H9 (cell line): ENCODE data around the gene HNRNPH1. TPM values are rescaled to one million over a fixed set of nuclear protein-coding genes. Genes with fewer than 3 reads are reported as not detected.

Experiments used
- DNase-seq: peaks from one replicate; pipeline ENCODE4 v3.0.0-alpha.2; 2017
- H2AFZ ChIP-seq: one replicate; pipeline ENCODE4 v1.6.1; 2013; ENCODE audit warnings: mild to moderate bottlenecking, low read length, control low read depth, moderate library complexity
- H2AK5ac ChIP-seq: 2 replicates; pipeline ENCODE4 v1.6.1; 2013; ENCODE audit warnings: low read length, control low read depth, mixed read lengths; ENCODE audit not compliant: insufficient read length
- H2BK120ac ChIP-seq: one replicate; pipeline ENCODE4 v1.6.1; 2013; ENCODE audit warnings: low read depth, mild to moderate bottlenecking, low read length, control low read depth, inconsistent platforms; ENCODE audit not compliant: poor library complexity, severe bottlenecking
- H2BK12ac ChIP-seq: 2 replicates; pipeline ENCODE4 v1.6.1; 2013; ENCODE audit warnings: low read length, control low read depth, mixed read lengths, low read depth; ENCODE audit not compliant: insufficient read length
- H2BK15ac ChIP-seq: 2 replicates; pipeline ENCODE4 v1.6.1; 2013; ENCODE audit warnings: low read depth, low read length, control low read depth
- H2BK20ac ChIP-seq: one replicate; pipeline ENCODE4 v1.6.1; 2013; ENCODE audit warnings: low read depth, mild to moderate bottlenecking, low read length, control low read depth, inconsistent platforms; ENCODE audit not compliant: poor library complexity, severe bottlenecking
- H2BK5ac ChIP-seq: 2 replicates; pipeline ENCODE4 v1.6.1; 2013; ENCODE audit warnings: low read length, control low read depth, mixed read lengths; ENCODE audit not compliant: insufficient read length
- H3K14ac ChIP-seq: 2 replicates; pipeline ENCODE4 v1.6.1; 2013; ENCODE audit warnings: low read length, control low read depth; ENCODE audit not compliant: insufficient read depth
- H3K18ac ChIP-seq: 2 replicates; pipeline ENCODE4 v1.6.1; 2013; ENCODE audit warnings: low read depth, mild to moderate bottlenecking, mixed read lengths, low read length, control low read depth; ENCODE audit not compliant: insufficient read length
- H3K23ac ChIP-seq: 2 replicates; pipeline ENCODE4 v1.6.1; 2013; ENCODE audit warnings: low read length, control low read depth, mixed read lengths, low read depth; ENCODE audit not compliant: insufficient read length
- H3K23me2 ChIP-seq: 2 replicates; pipeline ENCODE4 v1.6.1; 2013; ENCODE audit warnings: low read depth, mild to moderate bottlenecking, mixed read lengths, low read length, control low read depth; ENCODE audit not compliant: insufficient read length, poor library complexity, severe bottlenecking
- H3K27ac ChIP-seq: 2 replicates; pipeline ENCODE4 v1.5.1; 2013; ENCODE audit warnings: low read length, control low read depth, mixed read lengths, low read depth; ENCODE audit not compliant: insufficient read length
- H3K27me3 ChIP-seq: 2 replicates; pipeline ENCODE4 v1.6.1; 2013; ENCODE audit warnings: low read length, control low read depth, inconsistent platforms; ENCODE audit not compliant: insufficient read depth
- H3K4ac ChIP-seq: 2 replicates; pipeline ENCODE4 v1.6.1; 2013; ENCODE audit warnings: low read depth, mild to moderate bottlenecking, control low read depth, inconsistent platforms, low read length, moderate library complexity
- H3K4me1 ChIP-seq: 2 replicates; pipeline ENCODE4 v1.6.1; 2013; ENCODE audit warnings: low read length, control low read depth, inconsistent platforms; ENCODE audit not compliant: insufficient read depth
- H3K4me2 ChIP-seq: 2 replicates; pipeline ENCODE4 v1.6.1; 2013; ENCODE audit warnings: low read length, control low read depth, mixed read lengths; ENCODE audit not compliant: insufficient read length, insufficient read depth
- H3K56ac ChIP-seq: 2 replicates; pipeline ENCODE4 v1.6.1; 2013; ENCODE audit warnings: low read depth, mild to moderate bottlenecking, mixed read lengths, low read length, control low read depth; ENCODE audit not compliant: insufficient read length
- H3K79me1 ChIP-seq: 2 replicates; pipeline ENCODE4 v1.6.1; 2013; ENCODE audit warnings: low read depth, mild to moderate bottlenecking, moderate library complexity, low read length, control low read depth, inconsistent platforms; ENCODE audit not compliant: insufficient read depth, poor library complexity, severe bottlenecking
- H3K79me2 ChIP-seq: 2 replicates; pipeline ENCODE4 v1.6.1; 2013; ENCODE audit warnings: low read length, control low read depth, inconsistent platforms; ENCODE audit not compliant: insufficient read depth
- H3K9ac ChIP-seq: 2 replicates; pipeline ENCODE4 v1.6.1; 2013; ENCODE audit warnings: low read length, control low read depth, mixed read lengths; ENCODE audit not compliant: insufficient read length; ENCODE audit errors: extremely low read depth
- H3K9me3 ChIP-seq: one replicate; pipeline ENCODE4 v1.6.1; 2013; ENCODE audit warnings: low read depth, low read length, inconsistent platforms; ENCODE audit not compliant: control insufficient read depth
- H3T11ph ChIP-seq: one replicate; pipeline ENCODE4 v1.6.1; 2013; ENCODE audit warnings: mild to moderate bottlenecking, low read length, control low read depth, inconsistent platforms
- H4K20me1 ChIP-seq: one replicate; pipeline ENCODE4 v1.6.1; 2013; ENCODE audit not compliant: control insufficient read depth, insufficient read length, insufficient read depth
- H4K5ac ChIP-seq: 2 replicates; pipeline ENCODE4 v1.6.1; 2013; ENCODE audit warnings: low read depth, mild to moderate bottlenecking, mixed read lengths, low read length, control low read depth; ENCODE audit not compliant: insufficient read length
- H4K8ac ChIP-seq: replicated peaks from 2 replicates; pipeline ENCODE4 v1.6.1; 2013; ENCODE audit warnings: low read length, control low read depth, mixed read lengths, low read depth; ENCODE audit not compliant: insufficient read length
- H4K91ac ChIP-seq: 2 replicates; pipeline ENCODE4 v1.6.1; 2013; ENCODE audit warnings: low read depth, mild to moderate bottlenecking, moderate library complexity, mixed read lengths, low read length, control low read depth; ENCODE audit not compliant: insufficient read length
- H3K27ac Mint-ChIP-seq, 3 experiments: 2 replicates in 2 of 3; 3 replicates in 1 of 3; pipeline ENCODE4 v1.8.0; 2020 to 2021; ENCODE audit warnings: mixed read lengths in 3 of 3, mild to moderate bottlenecking in 1 of 3, moderate library complexity in 1 of 3
- H3K27me3 Mint-ChIP-seq: 2 replicates; pipeline ENCODE4 v1.8.0; 2021; ENCODE audit warnings: low read depth, mild to moderate bottlenecking, moderate library complexity, mixed read lengths
- H3K36me3 Mint-ChIP-seq, 3 experiments: 2 replicates in 2 of 3; 3 replicates in 1 of 3; pipeline ENCODE4 v1.8.0; 2020 to 2021; ENCODE audit warnings: low read depth in 3 of 3, mixed read lengths in 3 of 3; ENCODE audit not compliant: insufficient read depth in 1 of 3
- H3K4me1 Mint-ChIP-seq, 2 experiments: 2 replicates each; pipeline ENCODE4 v1.8.0; 2020; ENCODE audit warnings: mixed read lengths in 2 of 2
- H3K4me3 Mint-ChIP-seq, 2 experiments: 2 replicates in 1 of 2; 3 replicates in 1 of 2; pipeline ENCODE4 v1.8.0; 2020 to 2021; ENCODE audit warnings: mild to moderate bottlenecking in 2 of 2, mixed read lengths in 2 of 2, moderate library complexity in 1 of 2
- H3K9me3 Mint-ChIP-seq, 2 experiments: 2 replicates in 1 of 2; 3 replicates in 1 of 2; pipeline ENCODE4 v1.8.0; 2020; ENCODE audit warnings: mild to moderate bottlenecking in 2 of 2, mixed read lengths in 2 of 2, moderate library complexity in 1 of 2
- WGBS: extraction: QIAGEN DNeasy Blood & Tissue Kit; methylation state at CpG from one replicate; pipeline ENCODE4 v1.1.7; 2013; ENCODE audit warnings: missing lambda C conversion rate, low lambda C conversion rate, mixed read lengths; ENCODE audit not compliant: insufficient read length; ENCODE audit errors: extremely low coverage; 5-methylcytosine and 5-hydroxymethylcytosine counted together
- total RNA-seq: library from RNA; stranded (reverse); gene quantifications from 2 replicates; pipeline ENCODE4 v1.2.1, GENCODE V29; 2021
- TF ChIP-seq, protein P1 (sequence below): fragments of 200-600 bp; sonication (generic); conservative IDR thresholded peaks from 3 replicates; pipeline ENCODE4 v1.8.0; 2021; ENCODE audit warnings: antibody characterized with exemption, mild to moderate bottlenecking

Gene HNRNPH1
- total RNA-seq, 1 experiment from 2014 or later, result 1,066 TPM

DNA sequence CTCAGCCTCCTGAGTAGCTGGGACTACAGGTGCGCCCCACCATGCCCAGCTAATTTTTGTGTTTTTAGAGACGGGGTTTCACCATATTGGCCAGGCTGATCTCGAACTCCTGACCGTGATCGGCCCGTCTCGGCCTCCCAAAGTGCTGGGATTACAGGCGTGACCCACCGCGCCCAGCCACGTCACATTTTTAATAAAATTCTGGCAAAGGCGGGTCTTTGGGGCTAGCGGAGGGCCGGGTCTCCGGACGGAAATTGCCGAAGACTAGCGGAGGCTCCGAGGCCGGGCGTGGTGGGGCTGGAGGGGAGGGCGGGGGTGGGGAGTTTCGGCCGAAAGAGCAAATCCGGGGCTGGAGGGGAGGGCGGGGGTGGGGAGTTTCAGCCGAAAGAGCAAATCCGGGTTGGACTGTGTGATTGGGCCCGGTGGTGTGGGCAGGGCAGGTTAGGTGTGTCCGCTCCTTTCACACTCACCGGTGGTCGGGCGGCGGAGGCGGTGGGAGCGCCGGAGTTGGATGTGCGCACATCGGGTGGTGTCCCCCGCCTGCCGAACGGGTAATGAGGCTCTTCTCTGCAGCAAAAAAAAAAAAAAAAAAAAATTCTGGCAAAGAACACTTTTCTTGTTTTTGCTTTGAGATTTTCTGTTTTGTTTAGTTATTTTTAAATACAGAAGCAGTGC lies 46.0 kb downstream of the HNRNPH1 start:
- Histone ChIP-seq H2BK20ac (no peak overlapping the region), H2BK12ac (no peak overlapping the region), H3K27me3 (no peaks in the 10 kb centered on the region), H4K8ac (no peak overlapping the region), H3K4me2 (no peak overlapping the region), H3K4ac (no peak overlapping the region), H3K4me1 (no peaks in the 10 kb centered on the region), H3K23me2 (no peaks in the 10 kb centered on the region), H2BK120ac (no peak overlapping the region), H4K20me1 (no peaks in the 10 kb centered on the region), H3K27ac (no peak overlapping the region), H2AFZ (no peak overlapping the region), H3K79me2 (no peaks in the 10 kb centered on the region), H3K9me3 (no peaks in the 10 kb centered on the region), H3K23ac (no peak overlapping the region), H2AK5ac (no peak overlapping the region), H3K56ac (no peak overlapping the region), H3K18ac (no peak overlapping the region), H3K79me1 (no peaks in the 10 kb centered on the region), H3K14ac (no peak overlapping the region), H2BK15ac (no peak overlapping the region), H3K9ac (no peak overlapping the region), H4K5ac (no peak overlapping the region), H4K91ac (no peak overlapping the region), H2BK5ac (no peak overlapping the region), H3T11ph (no peak overlapping the region)
- TF ChIP-seq, protein P1, sequence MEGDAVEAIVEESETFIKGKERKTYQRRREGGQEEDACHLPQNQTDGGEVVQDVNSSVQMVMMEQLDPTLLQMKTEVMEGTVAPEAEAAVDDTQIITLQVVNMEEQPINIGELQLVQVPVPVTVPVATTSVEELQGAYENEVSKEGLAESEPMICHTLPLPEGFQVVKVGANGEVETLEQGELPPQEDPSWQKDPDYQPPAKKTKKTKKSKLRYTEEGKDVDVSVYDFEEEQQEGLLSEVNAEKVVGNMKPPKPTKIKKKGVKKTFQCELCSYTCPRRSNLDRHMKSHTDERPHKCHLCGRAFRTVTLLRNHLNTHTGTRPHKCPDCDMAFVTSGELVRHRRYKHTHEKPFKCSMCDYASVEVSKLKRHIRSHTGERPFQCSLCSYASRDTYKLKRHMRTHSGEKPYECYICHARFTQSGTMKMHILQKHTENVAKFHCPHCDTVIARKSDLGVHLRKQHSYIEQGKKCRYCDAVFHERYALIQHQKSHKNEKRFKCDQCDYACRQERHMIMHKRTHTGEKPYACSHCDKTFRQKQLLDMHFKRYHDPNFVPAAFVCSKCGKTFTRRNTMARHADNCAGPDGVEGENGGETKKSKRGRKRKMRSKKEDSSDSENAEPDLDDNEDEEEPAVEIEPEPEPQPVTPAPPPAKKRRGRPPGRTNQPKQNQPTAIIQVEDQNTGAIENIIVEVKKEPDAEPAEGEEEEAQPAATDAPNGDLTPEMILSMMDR, result no peak
- H3K27ac Mint-ChIP-seq, result no peak overlapping the region
- no peak overlapping the region for H3K4me3 Mint-ChIP-seq
- WGBS, result no CpG with 5 or more reads among the region's 42 CpGs
- DNase-seq, result no peak
- no peaks in the 10 kb centered on the region for H3K27me3 Mint-ChIP-seq
- no peaks in the 10 kb centered on the region for H3K9me3 Mint-ChIP-seq
- no peaks in the 10 kb centered on the region for H3K4me1 Mint-ChIP-seq
- H3K36me3 Mint-ChIP-seq, result peaks cover 31 to 77% (median 73%) of the 10 kb centered on the region in 3 experiments
